HG02588 (cell line): ENCODE results near the gene CEP290.
"Not testable (repeated sequence)": the region's sequence is repeated elsewhere in the genome, so short reads cannot be mapped to it uniquely, and the experiment has no call there.

Experiments used
- ATAC-seq: cut with Tn5 transposase; IDR thresholded peaks from one replicate; pipeline ENCODE4 v1.9.1; 2021; ENCODE audit warnings: mild to moderate bottlenecking, moderate library complexity; ENCODE audit not compliant: unreplicated experiment

CEP290 gene

DNA sequence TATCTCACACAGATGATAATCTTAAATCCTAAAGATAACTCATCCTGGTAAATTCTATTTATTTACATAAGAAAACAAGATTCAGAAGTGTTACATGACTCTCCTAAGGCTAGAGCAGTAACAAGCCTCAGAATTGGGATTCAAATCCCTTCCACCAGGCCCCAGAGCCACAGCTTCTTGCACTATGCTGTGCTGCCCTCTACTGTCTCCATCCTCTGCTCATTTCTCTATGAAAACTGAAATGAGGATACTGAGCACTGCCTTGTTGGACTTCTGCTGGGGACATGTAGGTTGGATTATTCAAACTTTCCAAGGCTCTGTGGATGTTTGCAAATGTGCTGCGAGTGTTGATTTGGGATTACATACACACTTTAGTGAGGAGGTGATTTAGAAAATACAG, 89.2 kb downstream of the CEP290 start:
- no peak for ATAC-seq

DNA sequence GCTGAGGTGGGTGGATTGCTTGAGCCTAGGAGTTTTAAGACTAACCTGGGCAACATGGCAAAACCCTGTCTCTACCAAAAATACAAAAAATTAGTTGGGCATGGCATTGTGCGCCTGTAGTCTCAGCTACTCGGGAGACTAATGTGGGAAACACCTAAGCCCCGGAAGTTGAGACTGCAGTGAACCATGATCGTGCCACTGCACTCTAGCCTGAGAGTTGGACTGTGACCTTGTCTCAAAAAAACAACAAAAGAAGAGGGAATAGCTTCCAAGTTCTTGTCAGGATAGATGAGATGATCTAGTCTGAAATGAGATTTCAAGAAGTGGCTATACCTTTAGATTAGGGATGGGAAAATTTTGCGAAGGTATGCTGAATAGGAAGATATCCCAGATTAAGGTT, 97.9 kb downstream of the CEP290 start:
- no peak for ATAC-seq

DNA sequence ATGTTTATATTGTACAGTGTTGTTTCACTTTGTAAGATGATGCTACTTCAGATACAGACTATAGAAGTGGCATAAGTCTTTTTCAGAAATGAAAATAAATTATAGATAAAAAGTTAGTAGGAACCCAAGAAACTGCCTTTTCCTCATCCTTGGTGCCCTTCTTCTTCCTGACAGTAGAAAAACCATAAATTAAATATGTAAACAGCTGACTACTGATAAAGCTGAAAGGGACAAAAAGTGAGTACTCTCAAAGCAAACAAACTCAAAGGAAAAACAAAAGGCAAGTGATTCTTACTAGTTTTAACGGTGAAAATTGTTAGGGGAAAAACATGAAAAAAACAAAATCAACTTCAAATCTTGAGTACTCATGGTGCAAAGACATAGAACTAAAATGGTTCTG, 104.1 kb downstream of the CEP290 start:
- no peak for ATAC-seq

DNA sequence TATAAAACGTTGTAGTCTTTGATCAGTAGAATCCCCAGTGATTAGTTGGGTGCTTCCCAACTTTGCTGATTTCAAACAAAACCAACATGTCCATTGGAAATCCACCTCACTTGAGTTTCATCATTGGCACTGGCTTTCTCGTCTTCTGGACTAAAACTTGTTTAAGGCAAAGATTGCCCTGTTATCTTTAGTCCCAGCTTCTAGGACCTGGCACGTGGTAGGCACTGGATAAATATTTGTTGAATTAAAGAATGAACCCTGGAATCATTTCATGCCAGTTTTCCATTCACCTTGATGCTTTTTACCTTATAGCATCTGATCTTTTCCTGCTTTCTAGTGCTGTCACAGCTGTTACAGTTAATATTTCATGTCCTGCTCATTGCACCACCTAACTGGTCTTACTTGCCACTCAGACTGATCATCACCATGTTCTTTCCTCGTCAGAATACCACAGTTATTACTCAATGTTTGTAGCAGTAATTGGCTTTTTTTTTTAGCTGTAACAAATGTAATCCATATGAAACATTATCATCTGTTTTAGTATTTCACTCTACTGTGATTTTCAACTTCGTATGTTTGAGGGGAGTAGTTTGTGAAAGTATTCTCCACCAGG, 105.4 kb downstream of the CEP290 start:
- ATAC-seq = no peak

DNA sequence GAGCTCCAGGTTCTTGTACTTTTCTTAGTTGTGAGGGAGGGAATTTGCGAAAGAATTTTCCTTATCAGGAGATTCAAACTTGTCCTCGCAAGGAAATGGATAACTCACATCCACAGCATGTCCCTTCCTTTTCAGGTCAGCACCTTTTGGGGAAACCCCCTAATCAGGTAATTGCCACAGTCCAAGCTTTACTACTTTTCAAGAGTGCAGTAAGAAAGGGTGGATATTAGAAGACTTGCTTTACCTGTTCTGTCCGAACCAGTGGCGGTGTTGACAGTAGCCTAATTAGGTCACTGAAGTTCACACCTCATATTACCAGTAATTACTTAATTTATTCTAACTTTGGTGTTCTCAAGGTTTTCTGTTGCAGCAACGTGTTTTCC, 106.0 kb downstream of the CEP290 start:
- ATAC-seq = peak; percentile 23

- peak; percentile 100 for ATAC-seq
Measured at GRCh38 chr12:88035271-88035906, 106.5 kb downstream of the CEP290 start.

DNA sequence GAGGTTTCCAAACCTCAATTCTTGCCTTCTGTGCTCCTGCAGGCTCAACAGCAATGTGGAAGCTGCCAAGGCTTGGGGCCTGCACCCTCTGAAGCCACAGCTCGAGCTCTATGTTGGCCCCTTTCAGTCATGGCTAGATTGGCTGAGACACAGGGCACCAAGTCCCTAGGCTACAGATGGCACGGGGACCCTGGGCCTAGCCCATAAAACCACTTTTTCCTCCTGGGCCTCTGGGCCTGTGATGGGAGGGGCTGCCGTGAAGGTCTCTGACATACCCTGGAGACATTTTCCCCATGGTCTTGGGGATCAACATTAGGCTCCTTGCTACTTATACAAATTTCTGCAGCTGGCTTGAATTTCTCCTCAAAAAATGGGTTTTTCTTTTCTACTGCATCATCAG, 110.7 kb downstream of the CEP290 start:
- ATAC-seq = not testable (repeated sequence)

- no peak for ATAC-seq
Measured at GRCh38 chr12:88029093-88029665, 112.7 kb downstream of the CEP290 start, which contains the start of gene C12orf50. Gene C12orf50, minus strand, starts transcription at chr12:88029401. Its CDS starts 2,439 bp downstream, at chr12:88026962.

DNA sequence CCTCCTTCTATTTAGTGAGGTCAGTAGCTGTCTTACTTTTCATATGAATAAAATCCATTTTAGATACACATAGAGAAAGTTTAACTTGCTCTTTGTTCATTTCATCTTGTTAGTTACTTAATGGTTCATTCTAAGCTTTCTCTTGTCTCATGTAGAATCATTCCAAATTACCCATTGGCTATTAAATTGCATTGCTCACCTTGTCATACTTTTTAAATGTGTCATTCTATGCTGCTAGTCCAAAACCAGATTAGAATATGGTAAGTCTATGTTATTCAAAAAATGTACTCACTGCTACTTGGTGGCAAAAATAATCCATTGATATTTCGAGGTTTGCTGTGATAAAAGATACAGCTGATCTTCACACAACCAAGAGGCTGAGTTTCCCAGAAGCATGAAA, 115.7 kb downstream of the CEP290 start:
- no peak for ATAC-seq

DNA sequence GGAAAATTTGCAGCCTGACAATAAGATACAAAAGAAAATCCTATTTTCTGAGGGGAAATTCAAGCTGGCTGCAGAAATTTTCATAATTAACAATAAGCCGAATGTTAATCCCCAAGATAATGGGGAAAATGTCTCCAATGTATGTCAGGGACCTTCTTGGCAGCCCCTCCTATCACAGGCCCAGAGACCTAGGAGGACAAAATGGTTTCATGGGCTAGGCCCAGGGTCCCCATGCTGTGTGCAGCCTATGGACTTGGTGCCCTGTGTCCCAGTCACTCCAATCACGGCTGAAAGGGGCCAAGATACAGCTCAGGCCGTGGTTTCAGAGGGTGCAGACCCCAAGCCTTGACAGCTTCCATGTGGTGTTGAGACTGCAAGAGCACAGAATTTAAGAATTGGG, 123.9 kb downstream of the CEP290 start:
- no peak for ATAC-seq

- ATAC-seq = no peak
Measured at GRCh38 chr12:88015825-88016224, 126.1 kb downstream of the CEP290 start.

GRCh38 chr12:88011755-88012154, 130.1 kb downstream of the CEP290 start:
- ATAC-seq = no peak

DNA sequence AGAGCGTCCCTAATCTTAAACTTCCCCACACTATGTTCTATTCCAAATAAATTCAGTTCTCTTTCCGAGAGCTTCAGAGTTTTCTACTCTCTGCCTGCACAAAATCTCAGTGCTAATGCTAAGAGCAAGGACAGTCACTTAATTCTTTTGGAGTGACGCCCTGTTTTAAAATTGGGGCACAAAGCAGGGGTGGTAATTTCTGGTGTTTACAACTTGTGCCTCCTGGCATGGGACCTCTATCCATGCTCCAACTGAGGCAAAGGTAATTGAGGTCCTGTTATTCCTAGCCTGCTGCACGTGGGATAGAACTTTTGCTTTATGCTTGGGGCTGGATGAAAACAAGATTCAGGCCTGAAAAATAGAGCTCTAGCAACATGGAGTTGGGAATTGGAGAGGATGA, 135.5 kb downstream of the CEP290 start:
- ATAC-seq = no peak

- no peak for ATAC-seq
Measured at GRCh38 chr12:88001327-88001726, 140.6 kb downstream of the CEP290 start.
